Measurements from ENCODE around the gene C11orf87.

C11orf87 gene

GRCh38 chr11:109416601-109417000, 5.4 kb upstream of the C11orf87 start:
- peaks cover 10% of the 10 kb centered on the region for H3K27me3 ChIP-seq
- H3K9me3 ChIP-seq = no peaks in the 10 kb centered on the region
- no peak overlapping the region for H3K4me3 ChIP-seq (ENCODE audit: low read depth in 1 of 2, low read length in 1 of 2)
- H3K4me1 ChIP-seq (ENCODE audit: control insufficient read depth in 1 of 2, insufficient read depth in 1 of 2, low read depth in 1 of 2, low read length in 1 of 2) = no peaks in the 10 kb centered on the region
- no peaks in the 10 kb centered on the region for H3K36me3 ChIP-seq
- no peak overlapping the region for H3K27ac ChIP-seq
- no peak for TF ChIP-seq CTCF (IDR thresholded peaks at IDR 0.05)

GRCh38 chr11:109422870-109423465, 978 bp downstream of the C11orf87 start:
- no peak for TF ChIP-seq CTCF (IDR thresholded peaks at IDR 0.05)
- no peaks in the 10 kb centered on the region for H3K36me3 ChIP-seq
- H3K27ac ChIP-seq = no peak overlapping the region
- H3K4me1 ChIP-seq (ENCODE audit: control insufficient read depth in 1 of 2, insufficient read depth in 1 of 2, low read depth in 1 of 2, low read length in 1 of 2) = no peaks in the 10 kb centered on the region
- H3K9me3 ChIP-seq = no peaks in the 10 kb centered on the region
- H3K27me3 ChIP-seq = peaks cover 52% of the 10 kb centered on the region
- no peak overlapping the region for H3K4me3 ChIP-seq (ENCODE audit: low read depth in 1 of 2, low read length in 1 of 2)

- Histone ChIP-seq H3K36me3 (no peaks in the 10 kb centered on the region), H3K4me3 (ENCODE audit: low read depth in 1 of 2, low read length in 1 of 2) (no peak overlapping the region)
- no peak for TF ChIP-seq CTCF (IDR thresholded peaks at IDR 0.05)
These were observed 1.6 kb downstream of the C11orf87 start for GRCh38 chr11:109423466-109424190.

GRCh38 chr11:109424901-109425300, 2.9 kb downstream of the C11orf87 start:
- no peaks in the 10 kb centered on the region for H3K36me3 ChIP-seq
- TF ChIP-seq CTCF (IDR thresholded peaks at IDR 0.05) = no peak
- H3K9me3 ChIP-seq = no peaks in the 10 kb centered on the region
- no peak overlapping the region for H3K27ac ChIP-seq
- no peaks in the 10 kb centered on the region for H3K4me1 ChIP-seq (ENCODE audit: control insufficient read depth in 1 of 2, insufficient read depth in 1 of 2, low read depth in 1 of 2, low read length in 1 of 2)
- no peak overlapping the region for H3K4me3 ChIP-seq (ENCODE audit: low read depth in 1 of 2, low read length in 1 of 2)
- peaks cover 52% of the 10 kb centered on the region for H3K27me3 ChIP-seq

More at GRCh38 chr11:109423466-109424190, 1.6 kb downstream of the C11orf87 start:
- Histone ChIP-seq H3K27ac (no peak overlapping the region), H3K4me1 (ENCODE audit: control insufficient read depth in 1 of 2, insufficient read depth in 1 of 2, low read depth in 1 of 2, low read length in 1 of 2) (no peaks in the 10 kb centered on the region), H3K9me3 (no peaks in the 10 kb centered on the region), H3K27me3 (peaks cover 52% of the 10 kb centered on the region)

- TF ChIP-seq CTCF (IDR thresholded peaks at IDR 0.05) = no peak
- no peak overlapping the region for H3K4me3 ChIP-seq (ENCODE audit: low read depth in 1 of 2, low read length in 1 of 2)
- H3K4me1 ChIP-seq (ENCODE audit: control insufficient read depth in 1 of 2, insufficient read depth in 1 of 2, low read depth in 1 of 2, low read length in 1 of 2) = no peaks in the 10 kb centered on the region
- H3K9me3 ChIP-seq = no peaks in the 10 kb centered on the region
- H3K27ac ChIP-seq = no peak overlapping the region
- peaks cover 52% of the 10 kb centered on the region for H3K27me3 ChIP-seq
- H3K36me3 ChIP-seq = no peaks in the 10 kb centered on the region
These were observed 3.6 kb downstream of the C11orf87 start for GRCh38 chr11:109425554-109425953.
